AG10803 (cell line): ENCODE results near the gene RIN3.
A peak's percentile ranks its signal among the peaks of the same experiment; 100 is the strongest.

Experiments
- DNase-seq: peaks from one replicate; pipeline ENCODE4 v3.0.0; 2010; ENCODE audit warnings: low read depth
- H3K4me3 ChIP-seq: 2 replicates; pipeline ENCODE4 v1.5.1; 2011; ENCODE audit warnings: mild to moderate bottlenecking, low read length, control low read depth
- TF ChIP-seq, protein P1 (sequence below): conservative IDR thresholded peaks from 2 replicates; pipeline ENCODE4 v1.5.1; 2011; ENCODE audit warnings: mild to moderate bottlenecking, low read length, control low read depth, inconsistent platforms

The RIN3 gene

DNA sequence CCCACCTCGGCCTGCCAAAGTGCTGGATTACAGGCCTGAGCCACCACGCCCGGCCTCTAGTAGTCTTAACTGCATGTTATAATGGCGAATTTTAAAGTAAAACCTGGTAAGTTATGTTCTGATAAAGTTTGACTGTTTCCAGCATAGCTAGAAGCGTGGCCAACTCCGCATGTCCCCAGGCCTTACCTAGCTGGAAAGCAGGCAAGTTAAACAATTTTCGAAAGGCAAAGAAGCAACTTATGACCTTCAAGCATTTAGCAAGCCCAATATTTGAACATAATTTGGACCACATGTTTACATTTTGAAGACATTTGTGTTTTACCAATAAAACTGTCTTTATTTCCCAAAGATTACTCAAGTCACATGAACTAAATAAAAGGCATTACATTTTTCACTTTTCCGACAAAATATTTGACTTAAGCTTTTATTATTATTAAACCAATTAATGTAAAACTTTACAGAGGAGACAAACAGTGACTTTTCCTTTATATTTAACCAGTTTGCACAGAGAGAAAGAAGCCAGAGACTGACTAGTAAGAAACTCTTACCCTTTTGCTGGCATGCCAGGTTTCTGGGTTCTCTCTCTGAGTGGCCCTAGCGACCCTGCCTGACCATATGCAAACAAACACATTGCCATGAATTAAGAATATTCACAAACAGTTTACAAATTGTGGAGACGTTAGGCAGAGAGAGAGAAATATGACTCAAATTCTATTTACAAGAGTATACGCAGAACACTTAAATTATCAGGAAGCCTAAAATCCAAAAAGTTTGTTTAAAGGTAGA is 106.3 kb downstream of the RIN3 start:
- TF ChIP-seq, protein P1, sequence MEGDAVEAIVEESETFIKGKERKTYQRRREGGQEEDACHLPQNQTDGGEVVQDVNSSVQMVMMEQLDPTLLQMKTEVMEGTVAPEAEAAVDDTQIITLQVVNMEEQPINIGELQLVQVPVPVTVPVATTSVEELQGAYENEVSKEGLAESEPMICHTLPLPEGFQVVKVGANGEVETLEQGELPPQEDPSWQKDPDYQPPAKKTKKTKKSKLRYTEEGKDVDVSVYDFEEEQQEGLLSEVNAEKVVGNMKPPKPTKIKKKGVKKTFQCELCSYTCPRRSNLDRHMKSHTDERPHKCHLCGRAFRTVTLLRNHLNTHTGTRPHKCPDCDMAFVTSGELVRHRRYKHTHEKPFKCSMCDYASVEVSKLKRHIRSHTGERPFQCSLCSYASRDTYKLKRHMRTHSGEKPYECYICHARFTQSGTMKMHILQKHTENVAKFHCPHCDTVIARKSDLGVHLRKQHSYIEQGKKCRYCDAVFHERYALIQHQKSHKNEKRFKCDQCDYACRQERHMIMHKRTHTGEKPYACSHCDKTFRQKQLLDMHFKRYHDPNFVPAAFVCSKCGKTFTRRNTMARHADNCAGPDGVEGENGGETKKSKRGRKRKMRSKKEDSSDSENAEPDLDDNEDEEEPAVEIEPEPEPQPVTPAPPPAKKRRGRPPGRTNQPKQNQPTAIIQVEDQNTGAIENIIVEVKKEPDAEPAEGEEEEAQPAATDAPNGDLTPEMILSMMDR, result no peak
- H3K4me3 ChIP-seq, result no peak overlapping the region
- DNase-seq, result peak; percentile 59

DNA sequence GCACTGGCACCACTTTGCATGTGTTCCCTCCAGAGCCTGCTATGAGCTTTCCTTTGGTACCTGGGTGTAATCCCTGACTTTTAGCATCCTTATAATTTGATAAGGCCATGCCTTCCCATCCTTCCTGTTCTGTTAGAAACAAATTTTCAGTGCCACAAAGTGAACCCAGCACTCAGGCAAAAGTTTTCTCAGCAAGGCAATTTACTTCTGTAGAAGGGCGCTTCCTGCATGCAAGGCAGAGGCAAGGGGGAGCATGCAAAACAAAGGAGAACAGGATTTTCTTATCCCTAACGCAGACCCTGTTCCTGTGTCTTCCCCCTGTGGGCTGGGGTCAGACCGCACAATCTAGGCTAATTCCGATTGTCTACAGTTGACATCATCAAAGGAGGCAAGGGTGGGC is 108.7 kb downstream of the RIN3 start:
- H3K4me3 ChIP-seq, result no peak overlapping the region
- DNase-seq, result no peak

DNA sequence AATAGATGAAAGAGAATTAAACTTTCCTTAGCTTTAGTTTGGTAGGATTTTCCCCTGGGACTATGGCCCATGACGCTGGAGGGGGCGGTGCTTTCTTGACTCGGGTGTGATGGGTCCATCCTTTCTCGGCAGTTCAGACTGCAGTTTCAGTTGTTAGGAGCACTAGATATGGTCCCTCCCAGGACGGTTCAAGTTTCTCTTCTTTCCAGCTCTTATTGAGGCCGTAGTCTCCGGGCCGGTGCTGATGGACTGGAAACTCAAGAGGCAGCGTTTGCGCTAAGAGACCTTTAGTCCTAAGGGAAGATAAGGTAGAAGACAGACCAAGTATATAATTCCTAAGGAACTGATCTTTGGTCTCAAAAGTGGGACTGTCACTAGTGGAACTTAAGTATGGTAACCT is 111.2 kb downstream of the RIN3 start:
- TF ChIP-seq, protein P1, result no peak
- H3K4me3 ChIP-seq, result no peak overlapping the region
- DNase-seq, result no peak

More for the DNA sequence above, 108.7 kb downstream of the RIN3 start:
- TF ChIP-seq, protein P1, result no peak

DNA sequence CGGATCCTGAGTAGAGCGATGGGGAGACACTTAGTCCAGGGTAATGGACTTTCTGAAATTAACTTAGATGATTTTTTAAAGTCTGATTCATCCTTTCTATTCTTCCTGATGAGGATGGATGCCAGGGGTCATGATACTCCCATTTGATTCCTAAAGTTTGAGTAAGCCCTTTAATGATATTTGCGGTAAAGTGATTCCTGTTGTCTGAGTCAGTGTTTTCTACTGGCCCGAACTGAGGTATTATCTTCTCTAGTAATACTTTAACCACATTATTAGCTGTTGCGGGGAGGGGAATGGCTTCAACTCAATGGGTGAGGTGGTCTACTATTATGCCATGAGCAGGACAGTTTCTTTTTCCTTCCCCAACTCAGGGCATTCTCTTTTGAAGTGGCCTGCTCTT is 111.6 kb downstream of the RIN3 start:
- H3K4me3 ChIP-seq, result no peak overlapping the region
- peak; percentile 95 for DNase-seq
- TF ChIP-seq, protein P1, result no peak

DNA sequence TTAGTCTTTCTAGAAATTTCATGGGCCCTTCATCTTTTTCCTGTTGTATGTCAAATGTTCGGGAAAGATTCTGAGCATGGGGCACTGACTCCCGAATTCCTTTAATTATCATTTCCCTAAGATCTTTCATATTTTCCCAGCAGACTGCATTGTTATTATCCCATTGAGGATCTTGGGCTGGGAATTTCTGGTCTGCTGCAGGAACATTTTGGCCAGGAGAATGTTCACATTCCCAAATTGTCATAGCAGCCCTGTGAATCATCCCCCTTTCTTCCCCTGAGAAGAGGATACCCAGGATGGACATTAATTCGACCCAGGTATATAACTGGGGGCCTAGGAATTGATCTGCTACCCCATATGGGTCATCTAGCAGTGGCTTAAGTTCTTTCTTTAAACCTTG is 112.5 kb downstream of the RIN3 start:
- peak; percentile 54 for DNase-seq
- TF ChIP-seq, protein P1, result no peak
- H3K4me3 ChIP-seq, result no peak overlapping the region

DNA sequence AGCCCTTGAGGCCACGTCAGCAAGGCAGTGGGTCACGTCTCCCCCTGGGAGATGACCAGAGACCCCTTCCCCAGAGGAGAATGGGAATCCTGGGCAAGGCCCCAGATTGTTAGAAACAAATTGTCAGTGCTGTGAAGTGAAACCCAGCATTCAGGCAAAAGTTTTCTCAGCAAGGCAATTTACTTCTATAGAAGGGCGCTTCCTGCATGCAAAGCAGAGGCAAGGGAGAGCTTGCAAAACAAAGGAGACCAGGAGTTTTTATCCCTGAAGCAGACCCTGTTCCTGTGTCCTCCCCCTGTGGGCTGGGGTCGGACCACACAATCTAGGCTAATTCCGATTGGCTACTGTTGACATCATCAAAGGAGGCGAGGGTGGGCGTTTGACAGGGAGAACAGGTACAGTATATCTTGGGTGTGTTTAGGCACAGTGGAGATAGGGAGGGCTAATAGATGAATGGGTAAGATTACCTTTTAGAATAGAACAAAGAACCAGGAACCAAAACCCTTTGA is 114.2 kb downstream of the RIN3 start:
- H3K4me3 ChIP-seq, result no peak overlapping the region
- DNase-seq, result no peak
- TF ChIP-seq, protein P1, result no peak

DNA sequence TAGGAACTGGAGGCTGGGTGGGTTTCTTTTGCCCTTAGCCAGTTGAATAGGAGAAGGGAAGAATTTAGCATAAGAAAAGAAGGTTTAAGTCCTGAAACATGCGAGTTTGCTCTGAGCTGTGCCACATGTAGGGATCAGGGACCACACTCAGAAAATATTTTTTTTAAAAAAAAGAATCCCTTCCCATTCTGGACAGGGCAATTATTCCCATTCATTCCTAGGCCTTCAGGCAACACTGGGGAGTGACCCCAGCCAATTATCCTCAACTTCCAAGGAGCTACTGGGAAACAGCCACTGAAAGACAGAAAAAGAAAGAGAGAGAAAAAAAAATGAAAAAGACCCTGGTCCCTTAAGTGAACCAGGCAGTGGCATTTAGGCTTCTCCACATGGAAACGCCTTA is 115.1 kb downstream of the RIN3 start:
- DNase-seq, result no peak
- TF ChIP-seq, protein P1, result no peak
- H3K4me3 ChIP-seq, result no peak overlapping the region
